HG03432 (cell line): ENCODE data around the gene FHOD3.
"Not testable (repeated sequence)": the region's sequence is repeated elsewhere in the genome, so short reads cannot be mapped to it uniquely, and the experiment has no call there.

ENCODE experiments used
- ATAC-seq: cut with Tn5 transposase; IDR thresholded peaks from one replicate; pipeline ENCODE4 v1.9.1; 2021; ENCODE audit warnings: mild to moderate bottlenecking, moderate library complexity; ENCODE audit not compliant: unreplicated experiment

FHOD3 gene

DNA sequence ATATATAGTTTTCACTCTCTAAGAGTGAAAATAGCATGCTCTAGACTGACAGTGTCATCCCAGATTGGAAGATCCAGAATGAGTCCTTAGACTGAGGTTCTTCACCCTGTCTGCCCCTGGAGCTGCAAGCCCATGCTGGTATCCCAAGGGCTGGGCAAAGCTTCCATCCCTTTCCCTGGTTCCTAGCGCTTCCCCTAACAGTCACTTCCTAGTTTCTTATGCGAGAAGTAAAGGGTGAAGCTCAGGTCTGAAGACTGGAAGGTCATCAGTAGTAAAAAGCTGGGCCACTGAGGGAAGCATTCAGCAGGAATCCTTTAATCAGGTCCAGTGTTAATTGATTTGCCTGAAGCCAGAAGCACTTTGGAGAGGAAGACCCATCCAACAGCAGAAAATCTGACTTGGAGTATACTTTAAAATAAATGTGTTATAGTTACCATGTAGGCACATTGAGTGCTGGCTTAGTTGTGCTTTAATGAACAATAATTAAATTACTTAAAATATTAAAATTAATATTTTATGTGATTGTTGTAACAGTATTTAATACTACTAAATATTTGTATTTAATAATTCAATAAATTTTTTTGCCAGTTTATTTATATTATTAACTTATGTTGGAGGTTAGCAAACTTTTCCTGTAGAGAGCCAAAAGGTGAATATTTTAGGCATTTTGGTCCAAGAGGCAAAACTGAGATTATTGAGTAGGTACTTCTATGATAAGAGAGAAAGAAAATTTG lies 237.9 kb downstream of the FHOD3 start:
- ATAC-seq: no peak

DNA sequence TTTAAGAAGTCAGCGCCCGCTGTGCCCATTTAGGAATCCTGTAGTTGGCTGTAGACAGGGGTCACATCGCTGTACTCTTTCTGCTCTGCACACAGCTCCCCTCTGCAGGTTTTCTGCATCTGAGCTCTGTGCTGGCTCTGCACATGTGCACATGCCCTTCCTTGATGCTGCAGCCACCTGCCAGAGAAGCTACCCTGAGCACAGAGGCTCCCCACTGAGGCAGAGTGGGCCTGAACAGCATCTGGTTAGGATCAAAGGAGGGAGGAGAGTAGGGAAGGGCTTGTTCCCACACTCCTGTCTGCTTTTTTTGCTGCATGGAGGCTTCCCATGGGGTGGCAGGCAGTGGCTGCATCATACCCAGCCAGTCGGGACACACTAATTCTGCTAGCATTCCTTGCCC lies 238.9 kb downstream of the FHOD3 start:
- ATAC-seq: no peak

DNA sequence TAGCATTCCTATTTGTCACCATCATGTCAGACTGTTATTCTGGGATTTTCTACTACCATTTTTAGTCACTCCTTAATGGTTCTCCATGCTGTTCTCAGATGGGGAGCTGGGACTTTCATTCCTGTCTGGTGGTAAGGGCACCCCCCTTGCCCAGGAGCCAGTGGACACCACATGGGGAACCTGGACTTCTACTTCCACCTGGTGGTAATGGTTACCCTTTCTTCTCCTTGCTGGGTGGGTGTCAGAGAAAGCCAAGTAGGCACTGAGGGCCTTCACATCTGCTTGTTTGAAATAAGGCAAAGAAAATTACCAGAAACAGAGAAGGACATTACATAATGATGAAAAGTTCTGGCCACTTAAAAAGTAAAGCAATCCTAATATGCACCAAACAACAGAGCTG lies 239.8 kb downstream of the FHOD3 start:
- no peak for ATAC-seq

DNA sequence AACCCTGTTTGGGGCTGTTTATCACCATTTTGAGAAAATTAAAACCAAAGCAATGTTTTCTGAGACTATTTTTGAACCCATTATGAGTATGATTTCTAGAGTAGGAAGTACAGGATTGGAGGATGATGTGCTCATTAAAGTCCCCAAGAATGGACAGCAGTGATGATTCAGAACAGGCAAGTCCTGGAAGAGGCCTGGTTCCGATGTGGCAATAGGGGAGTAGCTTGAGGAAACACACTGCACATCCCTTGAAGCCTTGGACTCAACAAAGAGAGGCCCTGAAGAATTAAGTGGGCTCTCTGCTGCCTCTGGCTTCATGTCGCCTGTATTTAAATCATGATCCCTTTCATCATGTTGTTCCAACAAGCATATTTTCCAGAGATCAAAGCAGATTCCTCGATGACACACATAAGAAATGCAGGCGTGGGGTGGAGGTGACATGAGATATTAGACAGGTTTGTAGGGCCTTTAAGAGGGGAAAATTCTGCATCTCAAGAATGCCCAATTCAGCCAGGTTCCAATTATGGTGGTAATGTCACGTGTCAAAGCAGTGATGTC lies 242.2 kb downstream of the FHOD3 start:
- ATAC-seq: no peak

DNA sequence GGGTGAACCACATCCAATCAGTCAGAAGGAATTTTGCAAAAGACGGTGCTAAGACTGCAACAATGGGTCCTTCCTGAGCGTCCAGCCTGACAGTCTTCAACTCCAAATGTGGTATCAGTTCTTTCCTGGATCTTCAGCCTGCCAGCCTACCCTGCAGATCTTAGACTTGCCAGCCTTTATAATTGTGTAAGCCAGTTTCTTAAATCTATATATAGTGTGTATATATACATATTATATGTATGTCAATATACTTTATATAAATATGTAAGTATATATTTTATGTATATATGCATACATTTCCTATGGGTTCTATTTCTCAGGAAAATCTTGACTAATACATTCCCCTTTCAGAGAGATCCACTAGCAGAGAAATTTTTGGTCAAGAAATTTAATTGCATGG lies 245.5 kb downstream of the FHOD3 start:
- no peak for ATAC-seq

DNA sequence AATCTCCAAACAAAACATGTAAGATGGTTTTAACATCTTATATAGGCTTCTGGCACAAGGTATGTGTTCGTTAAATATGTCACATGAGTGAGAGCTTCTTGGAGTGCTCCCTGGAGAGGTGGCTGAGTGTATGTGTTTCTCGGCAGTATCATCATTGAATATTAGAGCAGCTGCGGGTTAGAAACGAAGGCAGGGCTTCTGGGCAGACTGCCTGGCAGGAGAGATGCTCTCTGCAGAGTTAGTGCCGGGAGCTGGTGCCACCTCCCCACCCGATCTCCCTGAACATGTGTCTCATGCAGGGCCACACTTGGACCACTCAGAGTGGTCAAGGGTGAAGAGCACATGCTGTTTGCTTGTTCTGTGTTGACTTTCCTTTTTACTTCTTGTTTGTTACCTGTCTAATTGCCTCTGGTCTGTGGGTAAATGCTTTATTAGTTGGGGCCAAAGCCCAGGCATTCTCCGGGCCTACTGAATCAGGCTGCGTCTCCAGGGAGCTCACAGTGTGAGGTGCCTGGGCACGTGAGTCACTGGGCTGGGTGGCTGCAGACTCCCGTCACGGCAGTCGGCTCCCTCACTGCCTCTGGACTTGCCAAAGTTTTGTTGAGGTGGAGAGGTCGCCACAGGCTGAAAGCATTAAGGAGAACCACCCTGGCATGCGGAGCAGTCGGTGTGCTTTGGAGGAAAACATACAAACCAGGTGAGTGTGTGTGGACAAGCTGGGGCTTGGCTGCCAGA lies 246.6 kb downstream of the FHOD3 start:
- ATAC-seq: no peak

DNA sequence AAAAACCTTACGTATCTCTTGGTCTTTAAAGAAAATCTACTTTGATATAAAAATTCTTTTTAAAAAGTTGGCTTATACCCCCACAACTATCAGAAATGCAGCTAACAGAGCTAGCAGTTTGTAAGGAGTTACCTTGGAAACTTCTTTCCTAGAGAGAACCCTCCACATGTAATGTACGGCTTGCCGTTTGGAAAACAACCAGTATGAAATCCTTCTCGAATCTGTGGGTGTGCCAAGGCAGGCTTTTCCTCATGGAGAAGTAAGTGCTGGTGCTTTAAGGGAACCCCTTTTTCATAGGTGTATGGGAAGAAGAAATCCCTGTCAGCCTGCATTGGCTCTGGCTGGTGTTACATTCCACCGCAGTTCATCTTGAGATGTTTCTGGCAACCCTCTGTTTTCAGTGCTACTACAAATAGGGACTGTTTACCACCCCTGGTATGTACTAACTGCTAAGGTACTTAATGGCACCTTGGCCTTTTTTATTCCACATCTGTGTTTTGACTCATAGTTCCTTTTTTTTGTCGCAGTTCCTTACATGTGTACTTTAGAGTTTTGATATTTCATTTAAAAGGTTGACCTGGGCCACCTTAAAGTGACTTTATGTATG lies 248.4 kb downstream of the FHOD3 start:
- ATAC-seq: no peak

DNA sequence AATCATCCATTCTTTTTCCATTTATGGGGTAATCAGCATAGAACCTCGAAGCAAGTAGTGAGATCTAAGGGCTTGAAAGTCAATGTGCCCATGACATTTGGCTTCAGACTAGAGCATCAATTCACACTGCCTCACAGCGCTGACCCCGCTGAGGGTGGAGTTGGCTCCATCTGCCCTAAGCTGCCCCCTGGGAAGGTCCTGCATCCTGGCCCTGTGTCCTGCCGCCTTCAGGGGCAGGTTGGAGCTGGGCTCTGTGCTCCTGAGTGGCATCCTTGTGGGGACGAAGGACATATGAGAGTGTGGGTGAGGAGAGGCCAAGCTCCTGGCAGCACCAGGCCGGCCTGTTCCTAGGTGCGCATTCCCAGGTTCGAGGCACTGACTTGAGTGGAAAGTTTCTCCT lies 249.4 kb downstream of the FHOD3 start:
- ATAC-seq: no peak

DNA sequence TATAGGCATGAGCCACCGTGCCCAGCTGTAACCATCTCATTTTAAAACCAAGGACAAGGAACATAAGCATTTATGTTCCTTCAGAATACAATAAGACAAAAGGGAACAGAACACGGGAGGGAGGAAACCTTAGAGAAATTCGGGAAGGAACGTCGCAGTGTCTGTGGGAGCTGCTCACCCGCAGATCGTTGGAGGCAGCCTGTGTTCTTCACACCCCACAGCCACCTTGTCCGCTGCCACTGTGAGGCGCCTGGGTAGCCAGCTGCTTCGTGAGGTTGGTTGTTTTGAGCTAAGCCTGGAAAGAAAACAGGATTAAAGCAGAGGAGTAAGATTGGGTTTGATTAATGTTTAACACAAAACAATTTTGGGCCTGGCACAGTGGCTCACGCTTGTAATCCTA lies 250.0 kb downstream of the FHOD3 start:
- no peak for ATAC-seq

DNA sequence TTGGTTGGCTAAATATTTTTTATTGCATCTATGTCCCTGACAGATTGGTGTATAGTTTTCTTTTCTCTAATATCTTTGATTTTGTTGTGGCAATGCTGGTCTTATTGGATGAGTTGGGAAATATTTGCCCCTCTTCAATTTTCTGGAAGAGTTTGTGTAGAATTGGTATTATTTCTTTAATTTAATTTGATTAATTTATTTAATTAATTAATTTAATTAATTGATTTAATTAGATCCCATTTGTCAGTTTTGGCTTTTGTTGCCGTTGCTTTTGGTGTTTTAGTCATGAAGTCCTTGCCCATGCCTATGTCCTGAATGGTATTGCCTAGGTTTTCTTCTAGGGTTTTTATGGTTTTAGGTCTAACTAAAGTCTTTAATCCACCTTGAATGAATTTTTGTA lies 253.8 kb downstream of the FHOD3 start:
- ATAC-seq: not testable (repeated sequence)

DNA sequence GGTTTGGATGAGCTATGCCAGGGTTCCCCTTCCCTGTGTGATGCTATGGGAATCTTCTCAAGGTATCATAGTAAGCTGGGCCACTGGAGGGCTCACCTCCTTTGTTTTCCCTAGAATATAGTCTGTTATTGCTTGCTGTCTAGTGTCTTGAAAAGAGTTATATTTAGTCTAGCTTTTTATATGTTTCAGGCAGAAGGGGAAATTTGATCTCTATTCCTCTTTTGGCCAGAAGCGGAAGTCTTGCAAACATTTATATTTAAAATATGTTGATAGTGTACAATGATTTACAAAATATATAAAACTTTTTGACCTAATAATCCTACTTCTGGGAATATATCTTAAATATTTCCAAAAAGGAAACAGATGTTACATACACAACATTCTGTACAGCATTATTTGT lies 260.7 kb downstream of the FHOD3 start:
- ATAC-seq: no peak

DNA sequence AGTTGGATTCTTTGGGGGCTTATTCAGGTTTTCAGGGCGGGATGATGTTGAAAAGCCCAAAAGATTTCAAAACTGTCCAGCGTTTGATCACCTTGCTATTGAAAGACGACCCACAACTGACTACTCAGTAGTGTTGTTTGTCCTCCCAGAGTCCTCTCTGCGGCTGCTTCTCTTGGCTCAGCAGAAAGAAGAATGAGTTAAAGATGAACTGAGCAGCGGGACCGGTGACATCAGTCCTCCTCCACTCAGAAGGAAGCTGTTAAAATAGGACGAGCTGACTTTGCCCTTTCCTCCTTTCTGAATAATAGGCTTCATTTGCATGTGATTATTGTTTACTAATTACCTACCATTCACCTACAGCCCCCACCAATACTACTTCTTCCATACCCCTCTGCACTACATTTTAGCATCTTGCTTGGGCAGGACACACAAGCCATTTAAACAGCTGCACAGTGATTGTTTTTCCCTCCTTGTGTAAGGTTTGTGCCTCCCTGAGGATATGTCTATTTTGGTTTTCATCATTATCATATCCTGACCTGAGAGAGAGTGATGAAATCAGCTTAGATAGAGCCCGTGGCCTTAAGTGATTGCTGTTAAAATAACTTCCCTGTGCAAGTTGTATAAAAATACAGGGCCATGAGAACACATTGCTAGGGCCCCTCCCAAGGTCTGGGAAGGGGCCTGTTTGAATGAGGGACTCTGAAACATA lies 261.8 kb downstream of the FHOD3 start:
- ATAC-seq: no peak

DNA sequence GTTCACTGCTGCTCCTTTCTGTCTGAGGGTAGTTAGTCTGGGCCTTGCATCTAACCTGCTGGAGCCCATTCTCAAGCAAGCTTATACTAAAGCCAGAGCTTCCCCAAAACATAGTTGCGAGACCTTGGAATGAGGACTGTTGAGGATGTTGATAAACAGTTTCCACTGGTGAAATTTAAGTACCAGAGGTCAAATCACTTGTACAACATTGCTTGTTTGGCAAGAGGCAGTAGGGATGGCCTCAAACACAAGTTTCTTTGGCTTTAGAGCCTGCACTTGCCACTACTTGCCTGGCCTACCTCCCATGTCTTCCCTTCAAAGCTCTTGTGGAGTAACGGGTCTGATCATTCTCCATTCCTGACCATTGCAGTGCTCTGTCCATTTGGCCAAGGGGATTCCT lies 262.7 kb downstream of the FHOD3 start:
- no peak for ATAC-seq

DNA sequence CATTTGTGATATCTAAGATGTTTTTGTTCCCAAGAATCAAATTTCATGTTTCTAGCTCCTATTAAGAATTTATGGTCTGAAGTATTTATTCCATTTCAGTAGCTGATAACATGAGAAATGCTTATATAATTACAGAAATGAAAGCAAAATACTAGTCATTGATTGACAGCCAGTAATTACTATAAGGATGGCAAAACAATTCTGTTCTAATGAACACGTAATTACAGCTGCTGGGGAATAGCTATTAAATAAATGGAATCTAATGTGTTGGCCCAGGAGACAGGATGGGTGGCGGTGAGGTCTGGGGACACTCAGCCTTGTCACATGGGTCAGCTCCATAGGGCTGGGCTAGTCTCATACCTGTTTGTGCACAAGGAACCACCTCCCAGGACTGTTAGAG lies 263.5 kb downstream of the FHOD3 start:
- ATAC-seq: no peak

DNA sequence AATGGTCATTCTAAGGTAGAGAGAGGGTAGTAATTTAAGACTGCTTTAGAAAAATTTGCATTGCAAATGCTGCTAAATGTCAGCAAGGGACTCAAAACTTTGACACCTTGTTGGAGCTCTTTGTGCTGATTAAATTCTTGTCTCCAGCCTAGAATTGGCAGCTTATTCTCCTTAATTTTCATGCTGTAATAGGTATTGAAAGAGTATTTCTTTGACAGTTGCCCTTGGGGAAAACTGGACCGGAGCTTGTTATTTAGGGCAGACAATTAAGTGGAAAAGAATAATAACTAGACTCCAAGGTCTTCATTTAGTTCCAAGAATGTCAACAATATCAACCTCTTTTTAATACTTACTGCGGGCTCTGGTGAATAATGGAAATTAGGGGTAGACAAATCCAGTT lies 267.3 kb downstream of the FHOD3 start:
- no peak for ATAC-seq

DNA sequence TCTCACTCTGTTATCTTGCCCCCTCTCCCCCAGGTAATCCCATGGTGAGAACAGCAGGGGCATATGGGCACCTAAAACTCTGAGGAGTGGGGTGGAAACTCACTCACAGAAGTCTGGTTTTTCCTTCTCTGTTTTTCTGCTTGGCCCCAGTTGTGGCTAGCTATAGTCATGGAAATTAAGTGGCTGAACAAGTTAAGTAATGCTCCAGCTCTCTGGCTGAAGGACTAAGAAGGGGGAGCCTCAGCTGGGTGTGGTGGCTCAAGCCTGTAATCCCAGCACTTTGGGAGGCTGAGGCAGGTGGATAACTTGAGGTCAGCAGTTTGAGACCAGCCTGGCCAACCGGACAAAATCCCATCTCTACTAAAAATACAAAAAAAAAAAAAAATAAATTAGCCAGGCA lies 270.3 kb downstream of the FHOD3 start:
- no peak for ATAC-seq

DNA sequence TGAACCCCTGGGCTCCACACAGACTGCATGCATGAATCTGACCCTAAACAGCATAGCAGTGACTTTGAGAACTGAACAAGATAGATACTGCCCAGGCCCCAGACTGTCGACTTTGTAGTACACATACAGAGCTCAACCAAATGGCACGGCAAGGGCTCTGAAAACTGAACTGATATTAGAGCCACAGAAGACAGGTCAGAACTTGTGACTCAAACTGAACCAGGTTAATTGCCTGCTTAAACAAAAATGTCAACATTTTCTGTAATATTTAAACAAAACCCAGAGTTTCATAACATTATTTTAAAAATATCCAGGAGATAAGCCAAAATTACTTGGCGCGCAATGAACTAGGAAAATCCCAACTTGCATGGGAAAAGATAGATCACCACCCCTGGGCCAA lies 271.0 kb downstream of the FHOD3 start:
- no peak for ATAC-seq

DNA sequence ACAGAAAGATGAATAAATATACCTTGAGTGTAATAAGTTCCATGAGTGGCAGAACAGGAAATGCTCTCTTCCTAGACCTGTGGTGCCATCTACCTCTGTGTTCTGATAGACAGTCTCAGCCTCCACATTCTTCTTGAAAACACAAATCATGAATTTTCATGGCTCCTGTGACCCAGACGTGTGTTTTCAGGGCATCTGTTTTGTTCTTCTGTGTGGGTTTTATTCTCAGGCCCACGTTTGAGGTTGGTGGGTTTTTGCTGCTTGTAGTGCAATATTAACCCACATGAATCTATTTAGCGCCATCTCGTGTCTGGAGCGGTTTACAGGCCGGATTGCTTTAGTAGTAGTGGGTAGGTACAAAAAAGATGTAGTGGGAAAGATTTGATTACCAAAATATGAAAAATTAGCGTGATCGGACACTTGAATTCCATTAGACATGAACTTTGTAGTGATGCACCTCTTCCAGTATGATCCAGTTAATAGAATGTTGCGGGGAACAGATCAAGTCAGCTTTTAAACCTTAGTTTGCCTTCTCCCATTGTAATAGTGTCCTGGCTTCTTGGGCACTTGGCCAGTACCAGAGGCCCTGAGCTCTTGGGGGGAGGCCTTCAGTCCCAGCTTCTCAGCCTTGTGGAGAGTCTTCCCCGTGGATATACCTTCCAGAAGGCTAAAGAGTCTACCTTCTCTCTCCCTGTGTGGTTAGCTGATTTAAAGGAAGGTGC lies 274.8 kb downstream of the FHOD3 start:
- ATAC-seq: no peak

DNA sequence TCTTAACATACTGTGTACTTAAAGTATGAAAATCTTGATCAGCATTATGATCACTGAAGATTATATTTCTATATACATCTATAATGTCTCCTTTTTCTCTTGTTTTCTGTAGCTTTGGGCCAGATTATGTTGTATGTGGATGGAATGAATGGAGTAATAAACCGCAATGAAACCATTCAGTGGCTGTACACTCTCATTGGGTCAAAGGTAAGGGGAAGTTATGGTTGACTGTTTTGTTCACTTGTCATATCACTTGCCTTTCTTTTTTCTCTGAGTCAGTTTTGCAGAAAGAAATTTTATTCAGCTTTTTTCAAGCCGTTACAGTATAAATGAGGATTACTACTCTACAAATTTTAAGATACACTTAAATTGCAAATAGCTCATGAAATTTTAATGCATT lies 278.8 kb downstream of the FHOD3 start:
- no peak for ATAC-seq

DNA sequence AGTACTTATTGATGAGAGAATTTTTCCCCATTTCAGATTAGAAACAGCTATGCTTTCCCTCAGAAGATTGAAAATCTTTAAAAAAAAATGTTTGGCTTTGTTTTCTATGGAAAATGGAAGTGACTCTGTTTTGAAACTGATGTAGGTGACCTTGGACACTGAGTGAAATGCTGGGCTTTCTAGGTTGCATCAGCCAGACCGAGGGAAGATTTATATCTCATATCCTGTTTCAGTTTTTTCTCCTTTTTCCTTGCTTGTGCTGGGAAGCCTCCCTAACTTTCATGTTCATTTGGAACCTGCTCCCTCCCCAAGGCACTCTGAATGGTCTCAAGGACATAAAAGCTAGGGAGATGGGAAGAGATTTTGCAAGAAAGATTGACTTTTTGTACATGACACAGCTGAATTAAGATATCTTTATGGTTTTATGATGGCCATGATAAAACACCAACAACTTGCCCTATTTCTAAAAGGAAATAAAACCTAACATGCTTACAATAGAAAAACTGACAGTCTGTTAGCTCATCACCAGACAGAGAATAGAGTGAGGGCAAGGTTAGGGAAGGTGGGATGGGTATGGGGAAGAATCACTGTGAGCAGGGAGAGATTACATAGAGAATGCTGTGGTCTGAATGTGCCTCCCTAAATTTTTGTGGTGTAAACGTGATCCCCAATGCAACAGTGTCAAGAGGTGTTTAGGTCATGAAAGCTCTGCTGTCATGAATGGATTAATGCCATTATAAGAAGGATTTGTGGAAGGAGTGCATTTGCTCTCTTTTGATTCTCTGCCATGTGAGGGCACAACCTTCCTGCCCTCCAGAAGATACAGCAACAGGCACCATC lies 281.6 kb downstream of the FHOD3 start:
- no peak for ATAC-seq
